GM21529 (cell line): Measurements from ENCODE around the gene HMOX2.

Experiments
- ATAC-seq: cut with Tn5 transposase; IDR thresholded peaks from one replicate; pipeline ENCODE4 v1.9.1; 2021; ENCODE audit not compliant: unreplicated experiment

Gene HMOX2

DNA sequence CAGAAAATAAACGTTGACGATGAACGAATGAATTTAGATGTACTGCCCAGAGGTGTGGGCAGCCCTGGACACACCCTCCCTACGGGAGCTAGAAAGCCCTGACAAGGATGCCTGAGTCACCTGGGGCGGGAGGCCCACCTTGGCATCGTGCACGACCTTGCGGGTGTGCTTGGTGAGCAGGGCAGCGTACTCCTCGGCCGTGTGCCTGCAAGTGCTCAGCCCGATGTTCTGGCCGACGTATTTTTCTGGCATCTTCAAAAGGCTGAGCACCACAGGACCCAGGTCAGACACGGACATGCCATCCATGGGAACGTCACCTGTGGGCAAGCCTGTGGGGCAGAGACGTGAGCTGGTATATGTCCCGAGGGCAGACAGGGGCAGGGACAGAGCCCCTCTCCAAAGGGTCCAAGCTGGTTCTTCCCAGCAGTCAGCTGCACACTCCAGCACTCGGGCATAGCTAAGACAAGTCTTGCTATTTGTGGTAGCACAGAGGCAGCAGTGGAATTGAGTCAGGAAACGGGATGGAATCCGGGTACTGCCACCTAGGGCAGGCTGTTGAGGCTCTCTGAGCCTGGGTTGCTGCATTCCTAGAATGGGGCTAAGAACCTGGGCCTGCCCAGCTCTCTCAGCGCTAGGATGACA lies 12.6 kb upstream of the HMOX2 start:
- no peak for ATAC-seq

DNA sequence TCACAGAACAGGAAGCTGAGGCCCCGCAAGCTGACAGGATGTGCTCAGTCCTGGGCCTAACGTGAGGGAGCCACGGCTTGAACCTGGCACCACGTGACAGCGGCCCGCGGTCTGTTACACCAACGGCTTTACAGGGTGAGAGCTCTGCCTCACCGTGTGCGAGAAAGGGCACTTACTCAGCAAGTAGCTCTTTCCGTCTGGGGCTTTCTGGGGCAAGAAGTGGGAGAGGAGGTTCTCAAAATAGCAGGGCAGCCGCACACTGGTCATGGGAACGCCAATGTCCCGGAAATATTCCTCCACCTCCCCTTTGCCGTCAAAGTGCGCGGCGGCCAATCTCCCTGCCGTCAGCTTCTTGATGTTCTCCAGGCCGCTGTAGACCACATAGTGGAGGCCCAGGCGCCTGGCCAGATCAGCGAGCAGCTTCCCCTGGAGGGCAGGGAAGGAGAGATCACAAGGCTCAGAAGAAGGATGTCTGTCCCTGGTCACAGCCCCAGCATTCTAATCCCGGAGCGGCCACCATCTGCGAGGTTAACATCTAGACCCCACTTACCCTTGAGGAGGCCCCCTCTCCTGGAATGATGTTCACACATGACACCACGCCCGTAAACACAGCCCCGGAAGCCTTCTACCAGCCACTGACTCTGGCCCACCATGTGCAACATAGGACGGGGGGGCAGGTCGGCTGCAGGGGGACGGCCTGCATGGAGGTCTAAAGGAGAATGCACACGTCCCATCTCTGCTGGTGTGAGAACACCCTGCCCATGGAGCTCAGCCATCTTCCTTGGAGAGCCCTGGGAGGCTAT lies 10.0 kb upstream of the HMOX2 start:
- ATAC-seq = no peak

DNA sequence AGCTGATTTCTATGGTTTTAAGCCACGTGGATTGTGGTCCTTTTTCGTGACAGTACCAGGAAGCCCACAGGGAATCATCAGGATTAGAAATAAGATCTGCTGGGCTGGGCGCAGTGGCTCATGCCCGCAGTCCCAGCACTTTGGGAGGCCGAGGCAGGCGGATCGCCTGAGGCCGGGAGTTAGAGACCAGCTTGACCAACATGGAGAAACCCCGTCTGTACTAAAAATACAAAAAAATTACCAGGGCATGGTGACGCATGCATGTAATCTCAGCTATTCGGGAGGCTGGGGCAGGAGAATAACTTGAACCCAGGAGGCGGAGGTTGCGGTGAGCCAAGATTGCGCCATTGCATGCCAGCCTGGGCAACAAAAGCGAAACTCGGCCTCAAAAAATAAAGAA lies 8.3 kb upstream of the HMOX2 start:
- ATAC-seq = no peak

DNA sequence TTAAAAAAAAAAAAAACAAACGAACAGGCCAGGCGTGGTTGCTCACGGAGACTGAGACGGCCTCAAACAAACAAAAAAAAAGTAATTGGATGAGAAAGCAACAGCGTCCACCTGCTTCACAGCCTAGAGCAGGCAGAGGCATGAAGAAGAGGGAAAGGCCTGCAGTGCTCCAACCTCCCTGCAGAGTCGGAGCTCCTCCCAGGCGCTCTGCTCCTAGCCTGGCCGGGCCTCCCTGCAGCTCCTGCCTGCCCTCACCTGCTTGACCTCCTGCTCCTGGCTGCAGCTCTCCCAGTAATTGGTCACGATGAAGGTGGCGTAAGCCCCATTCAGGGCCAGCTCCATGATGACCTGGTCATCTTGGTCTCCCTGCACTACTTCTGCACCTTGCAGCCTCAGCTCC lies 7.2 kb upstream of the HMOX2 start:
- no peak for ATAC-seq

DNA sequence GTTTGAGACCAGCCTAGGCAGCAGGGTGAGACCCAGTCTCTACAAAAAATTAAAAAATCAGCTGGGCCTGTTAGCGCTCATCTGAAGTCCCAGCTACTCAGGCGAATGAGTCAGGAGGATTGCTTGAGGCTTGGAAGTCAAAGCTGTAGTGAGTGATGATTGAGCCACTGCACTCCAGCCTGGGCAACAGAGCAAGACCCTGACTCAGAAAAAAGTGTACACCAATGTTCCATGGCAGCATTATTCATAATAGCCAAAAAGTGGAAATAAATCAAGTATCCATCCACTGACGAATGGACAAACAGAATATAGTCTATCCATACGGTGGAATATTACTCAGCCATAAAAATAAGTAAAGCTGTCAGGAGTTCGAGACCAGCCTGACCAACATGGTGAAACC lies 4.3 kb upstream of the HMOX2 start:
- ATAC-seq = no peak

DNA sequence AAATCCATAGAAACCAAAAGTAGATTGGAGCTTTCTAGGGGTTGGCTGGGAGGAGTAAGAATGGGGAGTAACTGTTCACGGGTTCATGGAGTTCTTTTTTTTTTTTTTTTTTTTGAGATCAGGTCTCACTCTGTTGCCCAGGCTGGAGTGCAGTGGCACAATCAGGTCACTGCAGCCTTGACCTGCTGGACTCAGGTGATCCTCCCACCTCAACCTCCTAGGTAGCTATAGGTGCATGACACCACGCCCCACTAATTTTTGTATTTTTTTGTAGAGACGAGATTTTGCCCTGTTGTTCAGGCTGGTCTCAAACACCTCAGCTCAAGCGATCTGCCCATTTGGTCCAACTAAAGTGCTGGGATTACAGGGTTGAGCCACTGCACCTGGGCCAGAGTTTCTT lies 3.3 kb upstream of the HMOX2 start:
- ATAC-seq = no peak

DNA sequence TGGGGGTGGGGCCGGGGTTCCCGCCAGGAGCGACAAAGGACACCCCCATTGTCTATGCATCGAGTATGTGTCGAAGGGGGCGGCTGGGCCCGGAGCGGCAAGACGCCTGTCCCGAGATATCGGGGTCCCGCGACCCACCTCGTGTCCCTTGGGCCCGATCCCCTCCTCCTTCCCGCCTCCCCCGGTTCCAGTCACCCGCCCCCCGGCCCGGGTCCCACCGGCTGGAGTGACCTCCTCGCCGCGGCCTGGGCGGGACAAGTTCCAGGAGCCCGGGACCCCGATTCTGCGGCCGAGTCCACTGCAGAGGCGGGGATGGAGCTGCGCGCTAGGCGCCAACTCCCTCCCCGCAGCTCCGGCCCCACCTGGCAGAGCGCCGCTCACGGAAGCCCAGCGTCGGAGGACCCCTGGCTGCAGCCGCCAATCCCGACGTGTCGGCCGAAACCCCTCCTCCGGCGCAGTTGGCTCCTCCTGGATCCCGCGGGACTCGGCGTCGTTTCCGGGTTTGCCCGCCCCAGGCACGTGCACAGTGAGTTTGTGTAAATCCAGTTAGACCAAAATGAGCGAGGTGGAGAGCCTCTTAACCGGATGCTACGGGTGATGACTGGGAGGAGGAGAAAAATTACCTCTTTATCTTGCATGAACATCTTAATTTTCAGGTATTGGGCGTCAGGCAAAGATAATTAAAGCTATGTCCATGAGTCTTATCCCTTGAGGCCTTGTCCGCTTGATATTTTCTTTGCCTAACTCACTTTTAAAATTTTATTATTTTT lies 1.8 kb upstream of the HMOX2 start, which contains the start of gene NMRAL1:
TSS of gene NMRAL1 (minus strand) at position 434 of the 770 bp plus-strand sequence. CDS start 493 bp downstream, outside the sequence.
- ATAC-seq = peak; percentile 50

DNA sequence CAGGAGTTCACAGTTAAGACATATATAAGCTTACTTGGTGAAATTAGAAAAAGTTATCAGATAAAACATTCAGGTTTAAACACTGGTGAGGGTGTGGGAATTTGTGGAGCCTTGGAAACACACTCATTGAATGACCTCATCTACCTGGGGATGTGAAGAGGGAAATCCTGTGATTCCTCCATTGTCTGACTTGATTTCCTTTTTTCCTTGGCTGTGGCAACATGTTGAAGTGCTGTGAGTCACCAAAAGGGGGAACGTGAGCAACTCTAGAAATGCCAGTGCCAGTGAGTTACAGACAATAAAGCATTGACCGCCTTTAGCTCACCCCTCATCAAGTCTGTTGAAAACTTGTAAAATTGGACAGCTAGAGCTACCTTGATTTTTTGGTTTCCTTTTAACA lies 1.8 kb downstream of the HMOX2 start:
- no peak for ATAC-seq

DNA sequence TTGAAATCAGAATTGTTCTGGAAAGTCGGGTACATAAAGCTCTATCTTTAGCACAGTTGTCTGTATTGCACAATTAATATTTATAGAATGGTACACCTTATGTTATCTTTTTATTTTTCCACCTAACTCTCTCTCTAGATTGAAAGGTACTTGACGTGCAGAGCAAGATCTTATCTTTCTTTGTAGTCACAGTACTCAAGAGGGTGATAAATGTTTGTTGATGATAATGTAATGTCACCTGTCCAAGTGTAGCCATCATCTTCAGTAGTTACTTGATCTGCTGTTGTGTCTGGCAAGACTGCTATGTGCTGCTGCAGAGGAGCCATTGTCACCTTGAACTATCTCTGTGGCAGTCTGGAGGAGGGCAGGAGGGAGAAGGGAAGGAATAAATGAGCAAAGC lies 5.3 kb downstream of the HMOX2 start:
- ATAC-seq = no peak

DNA sequence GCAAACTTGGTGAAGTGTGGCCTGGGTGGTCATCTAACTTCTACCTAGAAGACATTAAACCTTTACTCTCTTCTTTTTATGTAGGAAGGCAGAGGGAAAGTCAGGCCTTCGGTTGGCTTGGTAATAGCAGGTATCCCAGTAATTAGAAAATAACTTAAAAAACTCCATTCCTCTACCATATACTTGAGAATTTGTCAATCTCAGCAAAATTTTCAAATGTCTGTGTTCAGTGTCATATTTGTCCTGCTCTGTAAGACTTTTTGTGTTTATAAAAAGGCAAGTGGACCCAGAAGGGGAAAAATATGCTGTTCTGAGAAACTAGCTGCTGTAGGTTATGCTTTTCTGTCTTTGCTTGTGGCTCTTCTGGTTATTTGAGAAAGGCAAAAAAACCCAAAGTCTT lies 5.8 kb downstream of the HMOX2 start:
- no peak for ATAC-seq

DNA sequence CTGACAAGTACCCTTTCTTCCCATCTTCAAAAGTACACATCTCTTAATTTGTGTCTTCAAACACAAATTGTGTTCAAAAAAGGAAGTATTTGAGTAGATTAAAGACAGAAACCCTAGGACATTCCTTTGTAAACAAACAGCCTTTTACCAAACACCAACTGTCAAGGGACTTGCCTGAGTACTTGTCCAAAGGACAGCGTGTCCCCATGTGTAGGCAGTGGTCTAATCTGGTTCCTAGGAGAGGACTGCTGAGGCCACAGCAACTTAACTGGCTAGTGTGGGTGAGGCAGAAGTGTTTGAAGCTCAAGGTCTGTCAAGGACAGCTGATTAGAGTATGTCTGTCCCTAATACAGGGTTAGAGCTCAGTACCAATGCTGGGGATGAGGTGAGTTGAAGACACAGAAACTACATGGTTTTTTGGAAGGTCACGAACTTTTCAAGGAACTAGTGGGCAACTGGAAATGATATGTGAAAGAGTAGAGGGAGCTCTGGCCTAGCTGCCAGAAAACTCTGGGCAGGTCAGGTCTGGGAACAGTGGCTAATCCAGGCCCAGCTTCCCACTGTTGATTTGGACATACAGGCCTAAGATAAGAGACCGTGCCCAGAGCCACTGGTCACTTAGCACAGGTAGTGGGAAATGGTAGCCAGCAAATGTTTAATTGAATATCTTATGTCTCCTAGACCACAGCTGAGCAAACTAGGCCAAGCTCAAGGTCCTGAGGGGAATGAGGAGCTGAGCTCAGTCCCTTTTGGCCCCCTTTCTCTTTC lies 10.1 kb downstream of the HMOX2 start:
- no peak for ATAC-seq

DNA sequence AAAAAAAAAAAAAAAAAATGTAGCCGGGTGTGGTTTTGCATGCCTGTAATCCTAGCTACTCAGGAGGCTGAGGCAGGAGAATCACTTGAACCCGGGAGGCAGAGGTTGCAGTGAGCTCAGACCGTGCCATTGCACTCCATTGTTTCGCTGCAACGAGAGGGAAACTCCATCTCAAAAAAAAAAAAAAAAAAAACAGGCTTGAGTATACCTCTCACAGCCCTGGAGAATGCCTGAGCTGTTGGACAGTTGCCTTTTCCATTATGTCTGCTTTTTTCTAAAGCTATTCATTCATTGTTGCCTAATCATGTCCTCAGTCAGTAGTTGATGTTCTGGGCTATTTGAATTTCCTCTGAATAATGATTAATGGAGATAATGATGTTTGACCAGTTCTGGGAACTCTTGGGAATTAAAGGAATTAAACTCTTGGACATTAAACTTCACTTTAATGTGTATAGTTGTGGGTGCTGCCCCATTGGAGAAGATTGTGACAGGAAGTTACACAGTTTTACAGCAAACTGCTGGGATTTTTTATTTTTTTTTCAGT lies 11.8 kb downstream of the HMOX2 start:
- no peak for ATAC-seq

DNA sequence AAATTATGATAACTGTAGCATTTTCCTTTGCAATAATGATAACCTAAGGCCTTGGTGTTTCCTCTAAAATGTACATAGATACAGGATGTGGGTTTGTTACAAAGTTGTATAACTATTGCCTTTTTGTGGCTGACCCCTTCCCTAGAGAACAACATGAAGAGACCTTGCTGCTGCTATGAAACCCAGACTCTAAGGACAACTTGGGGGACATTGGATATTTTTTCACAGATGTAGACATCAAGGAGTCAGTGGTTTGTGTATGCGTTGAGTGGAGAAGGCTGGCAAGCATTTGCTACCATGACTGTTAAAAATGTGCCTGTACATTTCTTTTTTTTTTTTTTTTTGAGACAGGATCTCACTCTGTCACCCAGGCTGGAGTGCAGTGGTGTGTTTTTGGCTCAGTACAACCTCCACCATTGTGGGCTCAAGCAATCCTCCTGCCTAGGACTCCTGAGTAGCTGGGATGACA lies 12.3 kb downstream of the HMOX2 start:
- ATAC-seq = no peak

DNA sequence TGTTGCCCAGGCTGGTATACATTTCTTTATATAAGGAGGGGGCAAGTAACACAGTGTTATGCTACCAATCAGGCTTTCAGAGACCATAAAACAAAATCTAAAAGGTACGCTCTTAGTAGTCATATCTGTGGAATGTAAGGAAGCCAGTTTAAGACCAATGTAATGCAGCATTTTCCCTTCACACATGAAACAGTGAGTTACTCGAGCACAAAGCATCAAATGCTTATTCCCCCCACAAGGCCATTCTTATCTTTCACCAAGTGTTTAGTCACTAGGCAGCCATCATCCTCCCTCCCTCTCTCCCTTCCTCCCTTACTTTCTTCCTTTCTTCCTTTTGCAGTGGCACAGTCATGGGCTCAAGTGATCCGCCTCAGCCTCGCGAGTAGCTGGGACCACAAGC lies 12.8 kb downstream of the HMOX2 start:
- ATAC-seq = no peak

DNA sequence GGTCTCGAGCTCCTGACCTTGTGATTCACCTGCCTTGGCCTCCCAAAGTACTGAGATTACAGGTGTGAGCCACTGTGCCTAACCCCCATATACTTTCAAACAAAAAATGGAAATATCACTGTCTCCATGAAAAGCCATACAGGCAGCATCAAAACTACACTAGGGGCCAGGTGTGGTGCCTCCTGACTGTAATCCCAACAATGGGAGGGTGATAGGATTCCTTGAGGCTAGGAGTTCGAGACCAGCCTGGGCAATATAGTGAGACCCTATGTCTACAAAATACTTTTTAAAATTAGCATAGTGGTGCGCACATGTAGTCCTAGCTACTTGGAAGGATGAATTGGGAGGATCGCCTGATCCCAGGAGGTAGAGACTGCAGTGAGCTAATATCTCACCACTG lies 15.7 kb downstream of the HMOX2 start:
- ATAC-seq = no peak

DNA sequence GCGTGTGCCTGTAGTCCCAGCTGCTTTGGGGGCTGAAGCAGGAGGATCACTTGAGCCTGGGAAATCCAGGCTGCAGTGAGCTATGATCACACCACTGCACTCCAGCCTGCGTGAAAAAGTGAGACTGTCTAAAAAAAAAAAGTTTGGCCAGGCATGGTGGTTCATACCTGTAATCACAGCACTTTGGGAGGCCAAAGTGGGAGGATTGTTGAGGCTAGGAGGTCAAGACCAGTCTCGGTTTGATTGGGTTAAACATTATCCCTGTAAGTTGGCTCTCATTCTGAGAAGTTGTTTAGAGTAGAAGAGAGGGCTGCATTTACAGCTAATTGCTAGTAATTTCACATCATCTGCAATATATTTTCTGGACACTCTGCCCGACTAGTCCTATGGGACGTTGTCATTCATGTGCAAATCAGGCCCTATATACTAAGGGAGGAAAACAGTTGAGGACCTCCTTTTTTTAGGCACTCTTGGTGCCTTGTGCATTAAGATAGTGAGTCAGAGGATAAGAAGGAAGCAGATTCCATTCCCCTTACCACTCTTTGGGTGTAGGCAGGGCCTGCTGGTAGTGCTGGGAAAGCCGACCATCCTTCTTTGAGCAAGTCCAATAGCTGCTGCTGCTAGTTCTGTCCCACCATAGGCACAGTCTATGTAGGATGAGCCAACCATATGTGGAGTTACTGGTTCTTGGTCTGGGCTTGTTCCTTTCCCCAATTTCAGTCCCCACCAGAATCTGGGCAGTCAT lies 18.7 kb downstream of the HMOX2 start:
- no peak for ATAC-seq

DNA sequence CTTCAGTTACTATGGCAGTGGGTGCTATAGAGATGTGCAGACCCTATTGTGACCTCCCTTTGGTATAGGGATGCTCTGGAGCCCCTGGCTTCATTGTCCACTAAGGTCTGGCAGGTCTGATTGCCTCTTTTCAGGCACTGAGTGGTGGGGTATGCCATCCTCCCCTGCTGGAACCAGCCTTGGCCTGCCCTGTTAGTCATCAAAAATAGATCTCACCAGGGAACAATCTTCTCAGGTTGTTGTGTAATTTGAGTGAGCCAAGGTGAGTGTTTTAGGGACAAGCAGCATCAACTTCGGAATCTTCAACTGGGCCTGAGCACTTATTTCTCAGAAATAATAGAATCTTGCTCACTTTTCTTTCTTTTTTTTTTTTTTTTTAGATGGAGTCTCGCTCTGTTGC lies 19.6 kb downstream of the HMOX2 start:
- ATAC-seq = no peak

DNA sequence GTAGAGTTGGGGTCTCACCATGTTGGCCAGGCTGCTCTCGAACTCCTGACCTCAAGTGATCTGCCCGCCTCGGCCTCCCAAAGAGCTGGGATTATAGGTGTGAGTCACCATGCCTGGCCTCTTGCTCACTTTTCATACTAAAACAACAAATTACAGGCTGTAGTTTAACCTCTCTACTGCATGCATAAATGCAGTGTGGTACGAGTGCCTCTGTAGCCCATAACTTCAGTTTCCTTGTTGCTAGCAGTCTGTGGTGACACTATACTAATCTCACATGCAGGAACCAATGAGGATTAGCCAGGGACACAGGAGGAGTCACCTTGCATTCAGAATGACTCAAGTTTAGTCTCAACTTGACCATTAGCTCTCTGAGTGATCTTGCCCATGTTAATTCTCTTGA lies 20.1 kb downstream of the HMOX2 start:
- ATAC-seq = no peak

DNA sequence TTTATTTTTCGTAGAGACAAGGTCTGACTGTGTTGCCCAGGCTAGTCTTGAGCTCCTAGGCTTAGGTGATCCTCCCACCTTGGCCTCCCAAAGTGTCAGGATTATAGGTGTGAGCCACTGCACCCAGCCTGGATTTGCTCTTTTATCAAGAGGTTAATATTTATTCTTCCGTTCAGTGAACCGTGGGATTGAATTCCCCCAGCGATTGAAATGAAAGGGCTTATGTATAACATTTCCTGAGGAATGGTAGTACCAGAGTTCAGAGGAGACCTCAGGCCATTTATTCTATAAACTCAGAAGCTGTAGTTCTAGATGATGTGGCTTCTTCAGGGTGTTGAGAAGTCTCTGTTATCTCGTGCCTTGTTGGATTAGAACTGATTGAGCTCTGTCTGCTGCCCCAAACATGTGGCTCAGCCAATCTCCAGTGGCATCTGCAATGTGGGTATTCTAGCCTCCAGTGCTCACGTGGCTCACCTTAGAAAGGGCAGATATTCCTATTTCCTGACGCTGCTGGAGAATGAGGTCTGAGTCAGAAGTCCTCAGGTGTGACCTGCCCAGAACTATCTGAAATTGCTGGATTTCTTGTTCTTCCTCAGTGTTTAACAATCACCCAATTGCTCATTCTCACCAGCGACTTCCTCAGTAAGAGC lies 22.5 kb downstream of the HMOX2 start:
- ATAC-seq = no peak

DNA sequence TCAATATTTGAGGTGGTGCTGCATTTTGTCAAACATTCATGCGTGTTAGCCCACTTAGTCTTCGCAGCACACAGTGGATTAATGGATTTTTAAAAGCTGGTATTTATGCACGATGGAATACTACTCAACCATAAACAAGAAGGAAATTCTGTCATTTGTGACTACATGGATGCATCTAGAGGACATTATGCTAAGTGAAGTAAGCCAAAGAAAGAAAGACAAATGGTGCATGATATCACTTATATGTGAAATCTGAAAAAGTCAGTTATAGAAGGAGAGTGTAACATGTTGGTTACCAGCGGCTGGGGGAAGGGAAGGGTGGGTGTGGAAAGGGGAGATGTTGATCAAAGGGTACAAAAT lies 23.0 kb downstream of the HMOX2 start:
- ATAC-seq = no peak
